Upper lobe of left lung (tissue), 4 donors: ENCODE data around the gene FKBP9.

ENCODE experiments used
- CTCF ChIP-seq, 6 experiments: fragments of 450-650 bp in 4 of 6; fragments of 200-600 bp in 2 of 6; sonication (generic) in 2 of 6; IDR thresholded peaks; one replicate each; pipeline ENCODE4 v1.5.1; 2016 to 2019; ENCODE audit warnings: antibody characterized with exemption in 6 of 6
- POLR2A ChIP-seq, 4 donors: fragments of 450-650 bp; IDR thresholded peaks; one replicate each; pipeline ENCODE4 v1.5.1; 2016 to 2017; ENCODE audit warnings: antibody characterized with exemption in 4 of 4, mild to moderate bottlenecking in 2 of 4

DNA sequence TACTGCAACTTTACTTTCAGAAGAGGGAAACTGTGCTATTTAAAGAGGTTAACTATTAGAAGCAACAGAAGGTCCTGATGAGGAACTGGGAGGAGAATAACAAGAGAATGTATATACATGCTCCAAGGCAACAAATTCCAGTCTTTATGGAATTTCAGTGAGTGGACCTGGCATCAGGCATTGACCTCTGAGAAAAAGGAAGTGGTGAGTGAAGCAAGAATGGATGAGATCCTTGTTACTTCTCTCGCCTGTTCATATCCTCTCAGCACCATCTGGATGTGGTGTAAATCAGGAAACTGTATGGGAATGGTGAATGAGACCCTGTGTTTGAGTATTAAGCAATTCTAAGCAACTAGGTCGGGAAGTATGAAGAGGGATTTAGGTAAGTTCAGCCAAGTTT, 35.3 kb upstream of the FKBP9 start:
- no peak for TF ChIP-seq POLR2A (IDR thresholded peaks at IDR 0.05)
- TF ChIP-seq CTCF (IDR thresholded peaks at IDR 0.05) = no peak
